DOHH2 (cell line): Measurements from ENCODE around the gene CCR6.

Experiments used
- CTCF ChIP-seq: fragments of 200-600 bp; sonication (generic); IDR thresholded peaks from one replicate; pipeline ENCODE4 v1.5.1; 2014; ENCODE audit warnings: antibody characterized with exemption, mild to moderate bottlenecking, low read depth, low read length; ENCODE audit not compliant: poor library complexity, severe bottlenecking
- EZH2phosphoT487 ChIP-seq: fragments of 200-600 bp; sonication (generic); IDR thresholded peaks from 2 replicates; pipeline ENCODE4 v1.6.1; 2017; ENCODE audit warnings: borderline replicate concordance, mild to moderate bottlenecking, antibody characterized with exemption, low read length, moderate library complexity, mixed read lengths

DNA sequence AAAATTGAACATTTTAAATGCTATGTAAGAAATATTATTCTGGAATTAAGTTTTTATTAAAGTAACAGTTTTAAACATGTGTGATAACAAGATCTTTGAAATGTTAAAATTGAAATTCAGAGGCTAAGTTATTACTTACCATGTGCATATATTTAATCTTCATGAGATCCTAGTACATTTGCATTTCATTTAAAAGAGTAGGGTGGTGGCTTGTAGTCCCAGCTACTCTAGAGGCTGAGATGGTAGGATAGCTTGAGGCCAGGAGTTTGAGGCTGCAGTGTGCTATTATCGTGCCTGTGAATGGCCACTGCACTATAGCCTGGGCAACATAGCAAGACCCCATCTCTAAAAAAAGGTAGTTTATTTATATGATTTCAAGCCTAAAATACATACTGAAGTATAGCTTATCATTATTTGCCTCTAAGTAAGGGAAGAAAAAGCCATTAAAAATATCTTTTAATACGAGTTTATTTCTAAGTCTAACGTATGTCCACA, 3.0 kb downstream of the CCR6 start:
- no peak for TF ChIP-seq CTCF
- no peak for TF ChIP-seq EZH2phosphoT487
